ENCODE measurements around the gene NIT1.

Gene NIT1, protein sequence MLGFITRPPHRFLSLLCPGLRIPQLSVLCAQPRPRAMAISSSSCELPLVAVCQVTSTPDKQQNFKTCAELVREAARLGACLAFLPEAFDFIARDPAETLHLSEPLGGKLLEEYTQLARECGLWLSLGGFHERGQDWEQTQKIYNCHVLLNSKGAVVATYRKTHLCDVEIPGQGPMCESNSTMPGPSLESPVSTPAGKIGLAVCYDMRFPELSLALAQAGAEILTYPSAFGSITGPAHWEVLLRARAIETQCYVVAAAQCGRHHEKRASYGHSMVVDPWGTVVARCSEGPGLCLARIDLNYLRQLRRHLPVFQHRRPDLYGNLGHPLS

DNA sequence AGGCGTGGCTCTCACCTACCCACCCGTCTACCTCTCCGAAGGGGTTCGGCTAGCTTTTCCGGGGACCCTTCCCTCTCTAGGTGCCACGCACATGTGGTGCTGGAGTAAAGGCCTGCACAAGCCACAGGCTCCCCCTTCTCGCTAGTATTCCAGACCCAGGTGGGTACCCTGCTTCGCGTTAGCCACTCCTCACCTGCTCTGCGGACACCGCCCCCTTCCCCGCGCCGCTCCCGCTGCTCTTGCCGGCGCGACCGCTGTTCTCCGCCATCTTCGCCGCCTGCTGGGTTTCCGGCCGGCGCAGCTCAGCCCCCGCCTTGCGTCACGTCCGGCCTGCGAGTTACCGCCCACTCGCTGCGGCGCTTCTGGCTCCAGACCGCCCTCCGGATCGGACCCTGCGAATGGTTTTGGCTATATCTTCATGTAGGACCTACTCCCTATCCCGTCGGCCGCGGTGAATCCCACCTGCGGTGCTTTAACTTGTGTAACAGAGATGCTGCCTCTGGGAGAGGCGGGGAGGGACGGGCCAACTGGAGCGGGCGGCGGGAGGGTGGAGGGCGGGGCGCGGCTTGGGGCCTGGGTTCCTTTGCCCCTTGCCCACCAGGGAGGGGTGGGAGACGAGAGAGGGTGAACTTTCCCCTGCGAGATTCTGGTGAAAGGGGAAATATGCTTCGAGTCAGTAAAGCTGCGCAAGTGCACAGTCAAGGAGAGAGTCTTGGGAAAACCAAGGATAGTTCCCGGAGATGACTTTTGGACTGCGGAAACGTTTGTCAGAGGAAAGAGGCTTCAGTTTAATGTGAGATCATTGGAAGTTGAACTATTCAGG is at the start of gene NIT1, which contains the start of gene PFDN2:
NIT1 (plus strand) TSS at position 347 of the 823 bp plus-strand sequence; CDS start at position 419, 72 bp downstream.
PFDN2 (minus strand) TSS at position 279 of the 823 bp plus-strand sequence; CDS start at position 268, 11 bp downstream.
- peak; percentile 81 for DNase-seq

DNA sequence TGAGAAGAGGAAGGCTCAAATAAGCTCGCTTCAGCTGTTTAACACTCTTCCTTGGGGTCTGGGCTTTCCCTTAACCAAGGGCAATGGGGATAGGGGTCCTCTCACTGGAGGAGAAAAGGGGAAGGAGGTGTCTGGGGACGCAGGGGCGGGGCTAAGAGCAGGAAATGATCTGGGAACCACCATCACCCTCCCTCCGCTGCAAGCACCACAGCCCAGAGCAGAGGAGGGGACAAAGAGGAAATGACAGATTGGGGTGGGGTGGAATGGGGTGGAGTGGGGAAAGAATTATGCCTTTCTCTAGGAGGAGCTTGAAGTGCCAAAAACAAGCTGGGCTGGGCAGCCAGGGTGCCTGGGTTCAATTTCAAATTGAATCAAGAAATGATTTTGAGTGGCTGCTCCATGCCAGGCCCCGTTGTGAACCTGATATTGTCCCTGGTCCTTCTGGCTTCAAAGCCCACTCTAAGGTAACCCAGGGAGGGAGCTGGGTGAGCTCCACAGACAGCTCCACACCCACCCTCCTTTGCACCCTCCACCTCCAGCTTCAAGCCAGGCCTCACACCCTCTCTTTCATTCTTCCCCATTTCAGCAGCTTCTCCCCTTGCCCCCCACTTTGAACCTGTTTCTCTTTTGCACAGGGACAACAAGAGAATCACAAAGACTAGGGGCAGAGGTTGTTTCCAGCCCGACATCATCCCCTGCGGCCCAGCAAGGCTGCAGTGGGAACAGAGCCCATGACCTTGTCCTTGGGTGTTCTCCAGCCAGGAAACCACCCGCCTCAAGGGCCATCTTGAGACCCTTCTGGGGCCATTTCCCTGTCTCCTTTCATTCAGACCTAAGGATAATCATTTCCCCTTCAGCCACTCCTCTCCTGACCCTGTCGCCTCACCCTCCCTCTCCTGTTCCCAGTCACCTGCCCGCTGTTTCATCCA is 49.3 kb upstream of the NIT1 start:
- DNase-seq = peak; percentile 17

DNA sequence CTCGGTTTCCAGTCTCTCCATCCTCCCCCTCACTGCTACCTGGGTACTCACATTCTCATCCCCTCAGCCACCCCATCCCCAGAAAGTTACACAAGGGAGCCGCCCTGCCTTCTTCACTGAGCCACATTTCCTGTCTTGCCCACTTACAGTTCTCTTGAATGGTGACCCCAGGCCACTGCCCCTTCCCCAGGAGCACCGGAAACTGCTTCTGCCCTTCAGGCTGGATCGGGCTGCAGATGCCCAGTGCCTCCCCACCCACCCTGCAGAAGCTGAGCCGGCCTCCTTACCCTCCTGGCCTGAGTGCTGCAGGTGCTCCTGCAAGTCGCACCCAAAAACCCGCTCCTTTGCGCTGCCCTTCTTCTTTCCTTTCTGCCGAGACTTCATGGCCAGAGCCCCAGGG is 48.7 kb upstream of the NIT1 start:
- no peak for DNase-seq

DNA sequence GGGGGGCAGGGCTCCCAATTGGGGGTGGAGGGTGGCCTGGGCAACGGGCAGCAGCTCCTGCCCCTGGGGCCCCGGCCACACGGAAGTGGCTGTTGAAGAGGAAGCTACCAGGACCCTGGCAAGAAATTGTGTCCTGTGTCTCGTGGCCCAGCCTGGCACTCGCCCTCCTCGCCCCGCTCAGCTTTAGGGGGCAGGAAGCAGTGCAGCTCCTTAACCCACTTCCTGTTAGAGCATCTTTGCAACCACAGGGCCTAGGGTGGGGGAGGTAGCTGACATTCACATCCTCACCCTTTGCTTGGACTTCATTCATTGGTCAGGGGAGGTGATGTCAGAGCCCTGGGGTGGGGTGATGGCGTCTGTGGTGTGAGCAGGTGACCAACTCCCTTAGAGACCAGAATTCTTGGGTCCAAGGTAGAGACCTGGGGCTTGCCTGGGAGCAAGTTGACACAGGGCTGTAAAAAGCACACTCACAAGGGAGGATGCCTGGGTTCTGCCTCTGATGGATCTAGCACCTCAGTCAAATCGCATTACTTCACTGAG is 48.1 kb upstream of the NIT1 start, which contains the start of gene ARHGAP30:
ARHGAP30 (minus strand) TSS at position 161 of the 540 bp plus-strand sequence. CDS start 267 bp downstream, outside the sequence.
- DNase-seq = peak; percentile 20

DNA sequence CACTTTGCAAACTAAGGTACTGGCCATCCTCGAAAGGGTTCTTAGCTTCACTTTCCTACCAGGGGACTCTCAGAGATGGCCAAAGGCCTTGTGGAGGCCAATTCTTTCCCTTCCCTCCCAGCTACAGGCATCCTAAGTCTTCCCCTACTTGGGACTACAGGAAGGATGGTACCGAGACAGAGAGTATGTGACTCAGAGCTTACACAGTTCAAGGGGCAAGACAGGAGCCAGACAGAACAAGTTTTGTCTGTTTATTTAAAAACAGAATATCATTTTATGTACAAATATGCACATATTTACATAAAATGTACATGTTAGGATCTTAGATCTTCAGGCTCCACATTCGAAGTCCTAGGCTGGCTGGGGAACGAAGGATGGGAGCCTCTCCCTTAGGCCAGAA is 47.1 kb upstream of the NIT1 start:
- no peak for DNase-seq

DNA sequence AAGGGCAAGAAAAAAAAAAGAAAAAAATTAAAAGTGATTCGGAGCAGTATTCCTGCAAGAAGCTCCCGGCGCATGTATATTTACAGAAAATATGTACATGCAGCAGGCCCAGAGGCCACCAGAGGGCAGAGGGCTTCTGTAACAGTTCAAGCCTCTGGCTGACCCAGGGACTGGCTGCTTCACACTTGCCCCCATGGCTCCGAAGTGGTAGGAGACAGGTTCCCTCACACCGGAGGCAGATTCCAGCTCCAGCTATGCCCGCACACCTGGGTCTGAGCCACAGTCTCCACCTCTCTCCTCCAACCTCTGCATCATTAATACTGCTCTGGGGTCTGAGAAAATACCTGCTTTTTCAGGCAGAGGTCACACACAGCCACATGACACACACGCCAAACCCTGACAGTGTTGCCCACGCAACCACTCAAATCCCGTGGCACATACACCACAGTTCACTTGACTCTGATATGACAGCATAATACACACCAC is 46.0 kb upstream of the NIT1 start:
- peak; percentile 52 for DNase-seq

DNA sequence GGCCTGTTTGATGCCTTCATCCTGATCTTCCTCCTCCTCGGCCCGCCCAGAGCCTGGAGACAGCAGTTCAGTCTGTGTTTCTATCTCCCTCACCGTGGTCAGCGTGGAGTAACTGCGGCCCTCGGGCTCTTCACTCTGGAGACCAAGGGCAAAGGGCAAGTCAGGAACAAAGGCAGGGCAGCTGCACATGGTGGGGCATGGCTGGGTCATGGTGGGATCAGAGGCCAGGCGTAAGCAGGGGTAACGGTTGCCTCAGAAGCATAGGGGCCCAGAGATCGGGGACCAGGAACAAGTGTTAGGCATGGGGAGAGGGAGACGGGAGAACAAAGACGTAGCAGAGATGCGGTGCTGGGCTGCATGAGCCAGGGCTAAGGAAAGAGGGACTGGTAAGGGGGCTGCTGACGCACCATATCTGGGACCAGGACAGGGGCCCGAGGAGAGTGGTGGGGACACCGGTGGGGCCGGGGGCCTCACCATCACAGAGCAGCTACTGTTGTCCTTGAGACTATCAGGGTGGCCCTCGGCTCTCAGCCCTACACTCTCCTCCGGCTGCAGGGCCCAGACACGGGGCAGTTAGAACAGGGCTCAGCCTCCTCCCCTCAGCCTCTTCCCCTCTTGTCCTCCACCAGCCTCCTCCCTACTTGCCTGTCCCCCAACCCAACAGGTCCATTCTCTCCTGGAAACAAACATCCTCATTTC is 45.0 kb upstream of the NIT1 start:
- DNase-seq = no peak

DNA sequence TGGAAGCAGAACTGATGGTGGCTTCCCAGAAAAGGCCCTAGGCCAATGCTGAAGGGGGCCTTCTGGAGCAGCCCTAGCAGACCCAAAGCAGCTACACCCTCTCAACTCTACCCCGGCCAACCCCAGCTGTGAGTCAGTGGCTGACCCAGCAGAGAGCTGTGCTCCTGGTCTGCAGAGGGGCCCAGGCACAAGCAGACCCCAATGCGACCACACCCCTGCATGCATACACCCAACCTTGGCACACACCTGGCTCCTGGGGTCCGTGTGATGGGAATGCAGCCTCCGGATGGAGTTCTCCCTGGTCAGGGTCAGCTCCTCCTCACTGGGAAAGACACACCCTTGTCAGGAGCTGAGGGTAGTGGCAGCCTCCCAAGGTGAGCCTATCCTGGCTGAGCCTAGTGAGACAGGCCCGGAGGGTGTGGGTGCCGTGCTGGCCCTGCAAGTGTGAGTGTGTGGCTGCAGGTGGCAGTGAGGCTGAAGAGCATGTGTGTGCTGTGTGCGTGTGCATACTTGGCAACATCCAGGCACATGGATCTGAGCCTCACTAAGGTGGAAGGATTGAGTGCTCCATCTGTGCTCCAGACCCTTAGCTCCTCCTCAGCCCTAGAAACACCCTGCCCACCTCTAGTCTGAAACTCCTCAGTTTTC is 44.3 kb upstream of the NIT1 start:
- DNase-seq = no peak

DNA sequence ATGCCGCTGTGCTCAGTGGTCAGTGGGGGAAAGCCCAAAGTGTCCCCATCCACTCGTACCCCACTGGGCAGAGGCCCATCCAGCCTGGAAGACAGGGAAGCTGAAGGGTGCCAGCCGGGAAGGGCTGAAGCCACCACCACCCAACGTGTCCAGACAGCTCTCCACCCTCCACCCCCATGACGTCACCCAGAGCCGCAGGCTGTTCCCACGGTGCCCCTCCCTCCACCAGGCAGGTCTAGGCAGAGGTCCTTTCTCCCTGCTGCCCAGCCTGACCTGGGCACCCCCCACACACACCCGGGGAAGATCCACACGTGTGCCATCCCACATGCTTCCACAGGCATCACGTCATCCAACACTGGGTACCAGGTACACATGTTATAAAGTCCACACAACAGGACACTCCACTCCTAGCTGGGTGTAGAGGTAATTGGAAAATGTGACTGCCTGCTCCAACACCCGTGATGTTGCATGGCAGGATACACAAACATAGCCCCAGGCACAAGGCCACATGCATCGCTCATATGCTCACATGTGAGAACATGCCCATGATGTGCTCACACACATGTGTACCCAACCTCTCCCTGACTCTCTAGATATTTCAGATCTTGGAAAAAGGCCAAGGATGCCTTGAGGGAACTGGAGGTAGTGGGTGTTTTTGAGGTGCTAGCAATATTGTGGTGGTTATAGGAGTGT is 43.1 kb upstream of the NIT1 start:
- no peak for DNase-seq

DNA sequence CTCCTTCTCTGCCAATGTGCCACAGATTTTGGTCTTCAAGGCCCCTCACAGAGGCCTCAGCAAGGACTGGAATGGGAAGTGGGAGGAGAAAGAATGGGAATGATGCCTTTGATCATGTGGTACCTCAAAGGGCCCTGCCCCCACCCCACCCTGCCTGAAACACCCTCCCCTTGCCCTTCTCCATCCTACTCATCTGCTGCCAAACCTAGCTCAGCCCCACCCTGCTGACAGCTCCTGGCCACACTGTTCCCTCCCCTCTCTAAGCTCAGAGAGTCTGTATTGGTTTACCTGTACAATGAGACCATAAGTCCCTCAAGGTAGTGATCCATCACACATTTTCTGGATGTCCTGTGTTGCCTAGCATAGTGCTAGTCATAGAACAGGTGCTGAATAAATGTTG is 41.5 kb upstream of the NIT1 start:
- no peak for DNase-seq

DNA sequence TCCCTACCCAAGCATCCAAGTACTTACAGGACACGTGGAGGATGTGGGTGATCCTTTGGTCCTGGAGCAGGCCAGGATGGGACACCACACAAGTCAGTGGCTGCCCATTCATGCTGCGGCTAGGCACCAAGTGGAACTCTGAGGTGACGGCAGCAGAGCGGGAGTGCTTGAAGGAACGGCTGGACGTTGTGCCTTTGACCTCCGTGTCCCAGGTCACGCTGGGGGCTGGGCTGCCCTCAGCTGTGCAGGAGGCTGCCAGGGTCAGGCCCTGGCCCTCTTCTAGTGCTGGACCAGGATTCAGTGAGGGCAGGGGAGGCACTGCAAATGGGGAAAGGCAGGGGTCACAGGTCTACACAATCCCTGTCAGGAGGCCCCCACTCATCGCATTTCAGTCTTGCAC is 40.5 kb upstream of the NIT1 start:
- DNase-seq = no peak

DNA sequence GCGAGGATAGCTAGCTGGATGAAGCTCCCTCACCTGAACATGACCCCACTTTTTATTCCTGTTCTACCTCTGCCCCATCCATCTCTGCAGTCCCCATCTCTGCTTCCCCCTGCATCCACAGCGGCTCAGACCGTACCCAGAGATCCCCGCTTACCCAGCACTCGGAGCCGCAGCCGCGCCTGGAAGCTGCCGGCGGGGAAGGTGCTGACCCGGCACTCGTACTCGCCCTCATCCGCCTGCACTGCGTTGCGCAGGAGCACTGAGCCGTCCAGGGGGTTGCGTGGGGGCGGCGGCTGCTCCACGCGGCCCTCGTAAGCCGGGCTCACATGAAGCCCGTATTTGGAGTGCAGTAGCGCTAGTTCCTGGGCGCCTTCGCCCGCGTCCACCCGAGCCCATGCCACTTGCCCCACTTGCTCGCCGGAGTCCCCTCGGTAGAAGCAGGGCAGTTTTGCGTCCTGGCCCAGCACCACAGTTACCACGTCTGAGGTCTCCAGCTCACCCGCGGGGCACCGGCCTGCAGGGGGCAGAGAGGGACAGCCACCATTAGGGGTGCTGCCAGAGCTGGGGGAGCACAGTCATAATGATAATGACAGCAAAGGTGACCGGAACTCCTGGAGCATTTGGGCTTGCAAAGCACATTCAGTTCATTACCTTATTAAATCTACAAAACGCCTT is 38.3 kb upstream of the NIT1 start:
- no peak for DNase-seq

DNA sequence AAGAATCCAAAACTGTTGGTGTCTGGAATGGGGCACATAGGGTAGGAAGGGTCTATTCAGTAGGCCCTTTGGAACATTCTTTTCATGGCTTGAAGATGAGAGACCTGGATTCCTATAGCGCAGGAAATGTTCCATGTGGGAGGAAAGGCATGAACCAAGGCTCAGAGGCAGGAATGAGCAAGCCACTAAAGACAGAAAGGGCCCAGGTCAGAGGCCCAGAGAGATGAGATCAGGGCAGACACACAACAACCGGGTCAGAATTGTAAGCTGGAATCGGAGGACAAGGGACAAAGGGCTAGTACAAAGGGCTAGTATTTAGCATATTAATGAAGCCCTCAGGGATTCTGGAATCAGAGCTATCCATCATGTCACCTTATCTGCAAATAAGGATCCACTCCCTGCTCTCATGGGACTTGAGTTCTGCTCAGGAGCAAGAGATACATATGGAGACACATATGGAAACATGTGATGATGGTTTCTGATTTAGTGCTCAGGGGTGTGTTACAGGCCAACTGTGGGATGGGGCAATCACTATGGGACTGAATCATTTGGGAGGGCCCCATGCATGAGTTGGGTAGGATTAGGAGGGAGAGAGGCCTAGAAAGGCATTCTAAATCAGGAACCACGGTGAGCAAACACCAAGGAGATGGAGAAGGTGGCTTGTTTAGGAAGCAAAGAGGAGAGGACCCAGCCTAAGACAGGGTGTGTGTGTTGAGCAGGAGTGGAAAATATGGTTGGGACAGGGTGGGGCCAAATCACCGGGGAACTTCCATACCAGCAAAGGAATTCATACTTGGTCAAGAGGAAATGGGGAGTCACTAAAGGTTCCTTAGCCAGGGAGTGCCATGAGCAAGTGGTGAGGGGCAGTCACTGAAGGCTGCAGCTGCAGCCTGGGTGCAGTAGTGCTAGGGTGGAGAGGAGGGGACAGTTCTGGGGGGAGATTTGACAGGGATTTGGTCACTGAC is 37.2 kb upstream of the NIT1 start:
- peak; percentile 51 for DNase-seq

DNA sequence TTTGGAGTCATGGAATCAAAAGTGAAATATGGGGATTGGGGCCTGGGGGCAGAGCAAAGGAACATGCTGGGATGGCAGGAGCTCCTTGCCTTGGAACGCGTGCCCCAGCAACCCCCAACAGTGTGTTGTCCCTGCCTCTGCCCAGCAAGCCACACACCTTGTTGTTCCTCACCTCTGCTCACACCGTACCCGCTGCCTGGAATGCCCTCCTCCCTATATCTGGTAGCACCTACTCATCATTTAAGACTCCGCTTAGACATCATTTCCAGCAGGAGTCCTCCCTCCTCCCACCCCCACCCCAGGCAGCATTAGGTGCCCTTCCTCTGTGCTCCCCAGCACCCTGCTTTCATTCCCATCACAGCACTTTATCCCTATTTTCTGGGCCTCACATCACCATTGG is 36.4 kb upstream of the NIT1 start:
- no peak for DNase-seq

DNA sequence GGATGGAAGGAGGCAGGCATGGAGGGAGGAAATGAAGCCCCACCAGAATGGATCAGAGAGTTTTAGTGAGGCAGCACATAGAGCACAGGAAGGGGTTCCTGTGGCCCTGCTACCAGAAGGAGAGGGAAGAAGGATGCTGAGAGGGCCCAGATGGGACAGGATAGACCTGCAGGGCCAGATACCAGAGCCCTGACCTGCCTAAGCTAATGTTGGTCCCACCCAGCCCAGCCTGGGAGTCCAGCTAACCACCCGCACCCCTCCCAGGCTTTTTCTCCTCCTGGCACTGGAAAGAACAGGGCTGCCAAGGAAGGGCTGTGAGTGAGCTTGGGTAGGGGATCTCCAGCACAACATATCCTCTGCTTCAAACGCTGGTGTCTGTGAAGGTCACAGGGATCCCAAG is 35.4 kb upstream of the NIT1 start:
- DNase-seq = no peak

DNA sequence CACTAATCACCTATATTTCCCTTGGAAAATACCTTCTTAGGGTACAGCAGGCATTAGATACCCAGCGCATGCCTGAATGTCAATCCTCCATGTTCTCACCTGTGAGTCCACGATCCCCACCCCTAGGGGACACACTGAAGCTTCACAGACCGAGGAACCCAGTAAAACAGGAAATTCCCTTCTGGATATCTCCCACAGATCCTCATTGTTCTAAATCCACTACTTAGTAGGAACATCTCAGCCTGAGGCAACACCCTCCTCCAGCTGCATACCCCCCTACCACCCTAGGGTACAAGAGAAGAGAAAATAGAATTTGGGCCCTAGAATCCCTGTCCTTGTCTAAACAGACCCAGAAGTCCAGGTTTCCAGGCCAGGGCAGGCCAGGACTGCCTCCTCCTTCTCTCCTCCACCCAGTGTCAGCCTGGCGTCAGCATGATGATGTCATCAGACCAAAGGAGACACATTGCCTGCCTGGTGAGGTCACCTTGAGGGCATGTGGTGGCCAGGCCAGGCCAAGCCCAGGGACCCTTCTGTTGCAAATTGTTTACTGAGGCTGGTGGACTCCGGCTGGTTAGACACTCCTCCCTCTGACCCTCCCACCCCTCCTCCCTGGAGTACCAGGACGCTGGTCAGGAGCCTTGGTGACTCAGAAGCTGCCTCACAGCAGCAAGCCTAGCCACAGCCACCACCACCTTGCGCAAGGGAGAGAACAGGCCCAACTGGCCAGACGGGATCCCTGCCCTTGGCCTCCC is 34.7 kb upstream of the NIT1 start:
- peak; percentile 85 for DNase-seq

DNA sequence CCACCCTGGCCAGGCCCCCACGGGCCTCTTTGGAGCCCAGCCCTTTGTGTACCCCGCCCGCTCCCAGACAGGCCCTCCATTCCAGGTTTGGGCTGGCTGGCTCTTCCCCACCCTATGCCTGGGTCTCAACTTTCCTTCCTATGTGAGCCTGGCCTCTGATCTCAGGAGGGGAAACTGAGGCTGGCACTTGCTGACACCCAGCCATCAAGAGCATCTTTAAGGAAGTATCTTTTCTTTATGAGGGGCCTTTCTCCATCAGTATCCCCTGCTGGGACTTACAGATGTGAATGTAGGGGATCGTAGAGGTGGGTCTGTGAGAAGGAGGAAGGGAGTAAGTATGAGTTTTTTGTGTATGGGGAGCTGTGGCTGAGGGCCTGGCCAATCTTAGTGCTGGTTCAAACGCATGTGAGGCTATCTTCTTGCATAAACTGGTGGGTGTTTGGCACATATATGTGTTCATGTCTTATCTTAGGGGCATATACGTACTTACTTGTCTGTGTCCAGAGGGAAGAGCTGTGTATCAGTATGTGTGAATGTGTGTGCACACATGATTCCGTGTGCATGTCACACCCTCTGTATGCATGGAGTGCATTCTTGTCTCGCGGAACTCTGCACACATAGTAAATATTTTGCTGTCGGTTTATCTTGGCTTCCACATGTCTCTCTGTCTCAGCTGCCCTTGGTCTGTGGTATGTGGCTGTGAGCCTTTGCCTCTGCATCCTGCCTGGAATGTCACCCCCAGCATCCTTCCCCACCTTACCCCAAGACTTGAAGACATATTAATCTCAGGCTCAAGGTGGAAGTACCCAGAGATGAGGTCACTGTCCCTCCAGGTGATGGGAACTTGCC is 33.9 kb upstream of the NIT1 start:
- DNase-seq = no peak

All from fibroblast of skin of right biceps (primary cell).